Fibroblast of pulmonary artery (primary cell): Measurements from ENCODE around the gene C1QTNF6.

Source experiments
- DNase-seq: peaks from one replicate; pipeline ENCODE4 v3.0.0-alpha.2; 2010; ENCODE audit warnings: low read depth
- H3K4me3 ChIP-seq: replicated peaks from 2 replicates; pipeline ENCODE4 v1.5.1; 2011; ENCODE audit warnings: low read depth, mild to moderate bottlenecking, control low read depth, low read length, moderate library complexity
- TF ChIP-seq, protein P1 (sequence below): IDR thresholded peaks from 2 replicates; pipeline ENCODE4 v1.5.1; 2011; ENCODE audit warnings: mild to moderate bottlenecking, control low read depth, low read length, inconsistent platforms; ENCODE audit errors: missing control alignments

C1QTNF6 gene

DNA sequence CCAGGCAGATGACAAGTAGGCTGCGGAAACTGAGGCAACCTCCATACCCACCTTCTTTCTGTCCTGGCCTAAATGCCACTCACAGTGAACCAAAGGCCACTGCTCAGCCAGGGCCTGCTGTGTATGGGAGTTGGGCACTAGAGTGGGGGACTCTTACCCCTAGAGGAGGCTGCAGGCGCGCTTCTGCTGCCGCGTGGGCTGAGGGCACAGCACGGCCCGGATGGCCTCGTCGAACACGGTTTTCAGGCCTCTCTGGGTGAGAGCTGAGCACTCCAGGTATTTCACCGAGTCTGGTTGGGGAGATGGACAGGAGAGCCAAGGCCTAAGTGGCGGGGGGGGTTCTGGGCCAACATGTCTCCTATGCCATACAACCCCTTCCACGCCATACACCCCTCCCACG lies 38.5 kb upstream of the C1QTNF6 start:
- DNase-seq, result no peak
- no peak overlapping the region for H3K4me3 ChIP-seq
- TF ChIP-seq, protein P1, sequence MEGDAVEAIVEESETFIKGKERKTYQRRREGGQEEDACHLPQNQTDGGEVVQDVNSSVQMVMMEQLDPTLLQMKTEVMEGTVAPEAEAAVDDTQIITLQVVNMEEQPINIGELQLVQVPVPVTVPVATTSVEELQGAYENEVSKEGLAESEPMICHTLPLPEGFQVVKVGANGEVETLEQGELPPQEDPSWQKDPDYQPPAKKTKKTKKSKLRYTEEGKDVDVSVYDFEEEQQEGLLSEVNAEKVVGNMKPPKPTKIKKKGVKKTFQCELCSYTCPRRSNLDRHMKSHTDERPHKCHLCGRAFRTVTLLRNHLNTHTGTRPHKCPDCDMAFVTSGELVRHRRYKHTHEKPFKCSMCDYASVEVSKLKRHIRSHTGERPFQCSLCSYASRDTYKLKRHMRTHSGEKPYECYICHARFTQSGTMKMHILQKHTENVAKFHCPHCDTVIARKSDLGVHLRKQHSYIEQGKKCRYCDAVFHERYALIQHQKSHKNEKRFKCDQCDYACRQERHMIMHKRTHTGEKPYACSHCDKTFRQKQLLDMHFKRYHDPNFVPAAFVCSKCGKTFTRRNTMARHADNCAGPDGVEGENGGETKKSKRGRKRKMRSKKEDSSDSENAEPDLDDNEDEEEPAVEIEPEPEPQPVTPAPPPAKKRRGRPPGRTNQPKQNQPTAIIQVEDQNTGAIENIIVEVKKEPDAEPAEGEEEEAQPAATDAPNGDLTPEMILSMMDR, result no peak

DNA sequence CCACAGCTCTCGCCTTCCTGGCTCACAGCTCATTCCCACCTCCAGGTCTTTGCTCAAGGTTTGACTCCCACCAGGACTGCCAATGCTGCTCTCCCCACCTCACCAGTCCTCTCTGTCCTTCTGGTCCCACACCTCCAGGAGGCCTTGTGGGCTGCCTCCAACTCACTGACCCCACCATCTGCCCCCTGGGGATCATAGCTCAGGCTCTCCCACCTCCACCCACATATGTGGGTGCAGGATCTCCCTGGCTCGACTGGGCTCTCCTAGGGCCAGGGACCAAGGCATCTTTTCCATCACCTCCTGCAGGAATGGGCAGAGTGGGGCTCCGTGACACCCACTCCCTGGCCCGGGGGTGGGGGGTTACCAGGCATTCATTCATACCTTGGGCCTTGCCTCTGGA lies 38.0 kb upstream of the C1QTNF6 start:
- no peak overlapping the region for H3K4me3 ChIP-seq
- TF ChIP-seq, protein P1, result no peak
- DNase-seq, result no peak

GRCh38 chr22:37225481-37225880 lies 37.4 kb upstream of the C1QTNF6 start:
- TF ChIP-seq, protein P1, result peak; percentile 11
- no peak overlapping the region for H3K4me3 ChIP-seq
- DNase-seq, result no peak

DNA sequence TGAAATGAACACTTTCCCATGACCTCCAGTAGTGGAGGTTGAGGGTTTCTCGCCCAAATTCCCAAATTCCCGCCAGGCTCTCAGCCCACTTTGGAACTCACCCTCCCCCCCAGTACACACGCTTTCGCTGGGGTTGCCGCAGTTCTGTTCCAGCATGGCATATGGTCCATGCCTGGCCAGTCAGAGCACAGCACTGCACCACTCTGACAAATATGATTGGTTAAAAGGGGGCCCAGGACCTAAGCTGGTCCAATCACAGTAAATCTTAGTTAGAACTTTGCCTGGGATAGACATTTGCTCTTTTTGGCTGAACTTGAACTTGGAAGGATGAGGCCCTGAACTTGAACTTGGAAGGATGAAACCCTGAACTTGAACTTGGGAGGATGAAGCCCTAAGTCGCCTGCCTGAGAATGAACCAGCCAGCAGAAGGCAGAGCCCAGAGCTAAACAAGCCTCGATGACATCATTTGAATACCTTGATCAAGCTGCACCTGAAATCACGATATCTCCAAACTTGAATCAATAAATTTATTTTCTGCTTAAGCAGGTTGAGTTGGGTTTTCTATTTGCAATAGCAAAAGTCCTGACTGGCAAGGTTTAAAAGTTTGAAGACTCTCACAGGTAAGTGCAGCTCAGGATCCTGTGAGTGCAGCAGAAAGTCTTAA lies 36.8 kb upstream of the C1QTNF6 start:
- TF ChIP-seq, protein P1, result no peak
- no peak for DNase-seq
- no peak overlapping the region for H3K4me3 ChIP-seq

- DNase-seq, result no peak
- TF ChIP-seq, protein P1, result no peak
Measured at GRCh38 chr22:37223965-37224551, 36.0 kb upstream of the C1QTNF6 start.

DNA sequence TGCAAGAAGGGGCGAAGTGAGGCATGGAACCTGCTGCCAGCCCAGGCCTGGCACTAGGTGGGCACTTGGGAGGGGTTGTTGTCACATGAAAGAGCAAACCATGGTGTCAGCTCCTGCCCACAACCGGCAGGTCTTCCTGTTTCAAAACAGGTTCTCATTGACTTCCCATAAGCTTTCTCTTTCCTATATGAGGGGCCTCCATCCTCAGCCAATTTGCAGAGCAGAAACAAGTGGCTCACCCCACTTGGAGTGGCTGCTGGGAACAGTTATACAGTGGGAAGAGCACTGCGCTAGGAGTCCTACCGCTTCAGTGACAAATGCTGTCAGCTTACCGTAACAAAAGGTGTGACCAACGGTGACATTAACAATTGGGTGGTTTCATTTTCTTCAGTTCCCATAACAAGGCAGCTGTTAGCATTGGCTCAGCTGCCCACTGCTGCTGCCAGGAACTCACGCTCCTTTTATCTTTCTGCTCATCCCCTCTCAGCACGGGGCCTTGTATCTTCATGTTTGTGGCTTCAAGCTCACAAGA lies 34.5 kb upstream of the C1QTNF6 start:
- DNase-seq, result no peak

More at GRCh38 chr22:37223965-37224551, 36.0 kb upstream of the C1QTNF6 start:
- no peak overlapping the region for H3K4me3 ChIP-seq

More for the DNA sequence above, 34.5 kb upstream of the C1QTNF6 start:
- H3K4me3 ChIP-seq, result no peak overlapping the region
- TF ChIP-seq, protein P1, result no peak
